ENCODE results near the gene ATP8A2. TPM values are rescaled to one million over a fixed set of nuclear protein-coding genes. Genes with fewer than 3 reads are reported as not detected.

The ATP8A2 gene
- total and polyA plus RNA-seq, 12 donors: under 0.01 to 0.18 (median 0.10) TPM; not detected in 3

- Histone ChIP-seq H3K36me3 (no peaks in the 10 kb centered on the region), H3K27ac (no peak overlapping the region), H3K4me1 (no peaks in the 10 kb centered on the region), H3K4me3 (no peak overlapping the region), H3K9me3 (no peaks in the 10 kb centered on the region), H3K27me3 (peaks cover 0 to 16% (median 5%) of the 10 kb centered on the region in 7 donors)
- no peak for TF ChIP-seq CTCF (IDR thresholded peaks at IDR 0.05)
- no peak for DNase-seq
- no peak for ATAC-seq
- intact Hi-C loops (cut with DNase I): no loop called here
- 85 to 88% methylated on average over 4 of the region's 4 CpGs for WGBS, 2 donors
These were observed 538.5 kb downstream of the ATP8A2 start for GRCh38 chr13:25910243-25910642.

DNA sequence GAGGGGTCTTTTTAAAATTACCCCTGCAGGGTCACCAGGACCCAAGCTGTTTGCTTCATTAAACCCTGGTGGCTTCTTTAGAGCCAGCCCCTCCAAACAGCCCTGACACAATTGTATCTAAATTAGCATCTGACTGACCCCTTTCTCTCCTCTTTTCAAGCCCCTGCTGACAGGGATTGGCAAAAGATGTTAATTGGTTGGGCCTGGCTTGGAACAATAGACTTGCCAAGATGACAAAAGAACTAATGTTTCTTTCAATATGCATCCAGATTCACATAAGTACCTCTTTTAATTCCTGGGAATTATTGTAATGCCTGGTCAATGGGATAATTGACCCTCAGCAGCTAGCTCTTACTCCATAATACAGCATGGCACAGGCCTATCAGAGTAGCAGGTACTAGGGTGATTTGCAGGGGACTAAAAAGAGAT is 539.2 kb downstream of the ATP8A2 start:
- no peak for ATAC-seq
- intact Hi-C loops (cut with DNase I): no loop called here
- Histone ChIP-seq H3K27me3 (peaks cover 0 to 16% (median 5%) of the 10 kb centered on the region in 7 donors), H3K9me3 (no peaks in the 10 kb centered on the region), H3K27ac (no peak overlapping the region), H3K36me3 (no peaks in the 10 kb centered on the region), H3K4me3 (no peak overlapping the region), H3K4me1 (no peaks in the 10 kb centered on the region)
- TF ChIP-seq CTCF (IDR thresholded peaks at IDR 0.05): no peak
- no peak for DNase-seq

GRCh38 chr13:25912961-25913360 is 541.2 kb downstream of the ATP8A2 start:
- Histone ChIP-seq H3K27me3 (peaks cover 0 to 16% (median 5%) of the 10 kb centered on the region in 7 donors), H3K36me3 (no peaks in the 10 kb centered on the region), H3K4me3 (no peak overlapping the region), H3K4me1 (no peaks in the 10 kb centered on the region), H3K9me3 (no peaks in the 10 kb centered on the region), H3K27ac (no peak overlapping the region)
- no peak for TF ChIP-seq CTCF (IDR thresholded peaks at IDR 0.05)
- DNase-seq: no peak
- no peak for ATAC-seq
- intact Hi-C loops (cut with DNase I): no loop called here
- WGBS, 2 donors: 67 to 71% methylated on average over 4 of the region's 4 CpGs

DNA sequence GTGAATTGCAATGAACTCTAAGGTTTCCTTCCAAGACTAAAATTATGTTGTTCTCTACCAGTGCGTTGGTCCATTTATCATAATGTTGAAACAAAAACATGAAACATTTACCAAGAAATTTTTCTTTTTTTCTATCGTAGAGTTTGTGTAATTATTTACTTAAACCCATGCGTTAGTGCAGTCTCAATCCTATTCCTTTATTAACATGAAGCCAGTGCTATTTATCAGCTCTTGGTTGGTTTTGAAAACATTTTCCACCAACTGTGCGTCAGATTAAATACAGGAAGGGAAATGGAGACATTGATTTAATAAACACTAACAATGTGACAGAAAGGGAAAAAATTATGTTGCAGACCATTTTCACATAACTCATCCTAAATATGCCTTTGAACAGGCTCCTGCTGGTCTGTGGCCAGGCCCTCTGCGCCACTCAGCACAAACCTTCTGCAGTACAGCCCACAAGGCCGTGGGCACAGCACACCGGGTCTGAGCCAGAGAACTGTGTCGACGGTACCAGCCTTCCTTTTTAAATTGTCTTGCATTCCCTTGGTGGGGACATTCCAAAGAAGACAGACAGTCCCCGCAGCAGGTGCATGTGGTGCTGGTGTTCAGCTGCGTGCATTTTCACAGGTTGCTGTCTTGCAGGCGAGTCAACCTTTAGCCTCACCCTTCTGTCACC is 544.2 kb downstream of the ATP8A2 start:
- no peak for ATAC-seq
- TF ChIP-seq CTCF (IDR thresholded peaks at IDR 0.05): no peak
- intact Hi-C loops (cut with DNase I): no loop called here
- H3K36me3 ChIP-seq: no peaks in the 10 kb centered on the region
- 90 to 92% methylated on average over 12 of the region's 12 CpGs for WGBS, 2 donors
- H3K9me3 ChIP-seq: no peaks in the 10 kb centered on the region
- no peaks in the 10 kb centered on the region for H3K4me1 ChIP-seq
- DNase-seq: no peak
- H3K4me3 ChIP-seq: no peak overlapping the region
- no peak overlapping the region for H3K27ac ChIP-seq
- H3K27me3 ChIP-seq: peaks cover 0 to 11% (median 8%) of the 10 kb centered on the region in 7 donors
